ENCODE results near the gene SLC16A12.

SLC16A12 gene

GRCh38 chr10:89543841-89544240 is 8.4 kb upstream of the SLC16A12 start:
- no peak overlapping the region for H3K27ac Mint-ChIP-seq
- TF ChIP-seq CTCF (IDR thresholded peaks at IDR 0.05): no peak
- H3K4me1 Mint-ChIP-seq: no peaks in the 10 kb centered on the region

DNA sequence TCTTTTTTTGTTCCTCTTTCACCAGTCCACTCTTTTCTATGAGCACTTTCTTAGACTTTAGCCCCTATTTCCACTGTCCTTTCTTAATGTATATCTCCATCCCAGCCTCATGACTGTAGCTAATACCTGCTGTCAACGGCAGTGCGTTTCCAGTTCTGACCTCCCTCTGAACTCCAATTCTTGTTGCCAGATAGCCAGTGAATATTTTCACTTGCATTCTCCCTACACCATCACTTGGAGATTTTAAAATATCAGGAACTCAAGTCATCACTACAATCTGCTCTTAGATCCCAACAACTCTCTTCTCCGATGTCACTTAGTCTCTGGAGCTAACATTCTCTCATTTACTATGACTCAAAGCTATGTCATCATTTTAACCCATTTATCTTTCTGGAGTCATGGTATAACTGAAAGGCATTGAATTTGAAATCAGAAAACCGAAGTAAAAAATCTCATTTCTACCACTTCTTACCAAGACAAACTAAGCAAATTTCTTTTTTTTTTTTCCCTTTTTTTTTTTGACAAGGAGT is 5.1 kb upstream of the SLC16A12 start:
- no peak overlapping the region for H3K4me3 Mint-ChIP-seq
- no peaks in the 10 kb centered on the region for H3K36me3 Mint-ChIP-seq (ENCODE audit: low read depth)
- peaks cover 4% of the 10 kb centered on the region for H3K9me3 Mint-ChIP-seq
- TF ChIP-seq CTCF (IDR thresholded peaks at IDR 0.05): no peak
- peaks cover 4% of the 10 kb centered on the region for H3K4me1 Mint-ChIP-seq
- peaks cover 41% of the 10 kb centered on the region for H3K27me3 Mint-ChIP-seq (ENCODE audit: low read depth, poor library complexity)
- no peak for DNase-seq
- H3K27ac Mint-ChIP-seq: no peak overlapping the region

More at GRCh38 chr10:89543841-89544240, 8.4 kb upstream of the SLC16A12 start:
- Mint-ChIP-seq H3K9me3 (peaks cover 12% of the 10 kb centered on the region), H3K4me3 (no peak overlapping the region), H3K36me3 (ENCODE audit: low read depth) (no peaks in the 10 kb centered on the region), H3K27me3 (ENCODE audit: low read depth, poor library complexity) (peaks cover 26% of the 10 kb centered on the region)
- no peak for DNase-seq

GRCh38 chr10:89537364-89537763 is 2.0 kb upstream of the SLC16A12 start:
- Mint-ChIP-seq H3K27ac (no peak overlapping the region), H3K4me1 (peaks cover 14% of the 10 kb centered on the region), H3K27me3 (ENCODE audit: low read depth, poor library complexity) (peaks cover 71% of the 10 kb centered on the region), H3K9me3 (peaks cover 4% of the 10 kb centered on the region), H3K36me3 (ENCODE audit: low read depth) (no peaks in the 10 kb centered on the region), H3K4me3 (no peak overlapping the region)
- no peak for DNase-seq
- no peak for TF ChIP-seq CTCF (IDR thresholded peaks at IDR 0.05)

- peaks cover 82% of the 10 kb centered on the region for H3K27me3 Mint-ChIP-seq (ENCODE audit: low read depth, poor library complexity)
- H3K36me3 Mint-ChIP-seq (ENCODE audit: low read depth): no peaks in the 10 kb centered on the region
Observed at GRCh38 chr10:89536013-89536354, 590 bp upstream of the SLC16A12 start.

DNA sequence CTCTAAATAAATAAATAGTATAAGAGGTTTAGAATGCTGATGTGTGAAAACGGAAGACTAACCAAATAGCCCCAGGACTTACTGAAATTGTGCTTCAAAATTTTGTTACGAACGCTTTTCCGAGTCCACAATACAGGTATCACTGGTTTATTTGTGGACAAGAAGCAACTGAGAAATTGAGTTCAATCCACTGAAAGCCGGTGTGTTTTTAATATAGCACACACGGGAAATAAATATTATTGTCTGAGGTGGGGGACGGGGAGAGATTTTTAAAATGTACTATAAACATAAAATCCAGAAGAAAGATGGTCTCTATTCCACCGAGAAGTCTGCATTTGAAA is 598 bp downstream of the SLC16A12 start:
- Mint-ChIP-seq H3K9me3 (peaks cover 4% of the 10 kb centered on the region), H3K27me3 (ENCODE audit: low read depth, poor library complexity) (peaks cover 78% of the 10 kb centered on the region), H3K27ac (no peak overlapping the region), H3K36me3 (ENCODE audit: low read depth) (no peaks in the 10 kb centered on the region), H3K4me1 (peaks cover 14% of the 10 kb centered on the region), H3K4me3 (peak overlapping the region; percentile 71)
- no peak for DNase-seq
- TF ChIP-seq CTCF (IDR thresholded peaks at IDR 0.05): no peak

More at GRCh38 chr10:89536013-89536354, 590 bp upstream of the SLC16A12 start:
- DNase-seq: no peak
- Mint-ChIP-seq H3K4me1 (peaks cover 14% of the 10 kb centered on the region), H3K27ac (no peak overlapping the region), H3K9me3 (peaks cover 4% of the 10 kb centered on the region), H3K4me3 (peak overlapping the region; percentile 67)
- no peak for TF ChIP-seq CTCF (IDR thresholded peaks at IDR 0.05)

GRCh38 chr10:89532476-89532875 is 2.9 kb downstream of the SLC16A12 start:
- Mint-ChIP-seq H3K4me1 (peaks cover 13% of the 10 kb centered on the region), H3K27ac (no peak overlapping the region), H3K9me3 (peaks cover 4% of the 10 kb centered on the region), H3K27me3 (ENCODE audit: low read depth, poor library complexity) (peaks cover 69% of the 10 kb centered on the region), H3K36me3 (ENCODE audit: low read depth) (no peaks in the 10 kb centered on the region), H3K4me3 (no peak overlapping the region)
- no peak for DNase-seq
- no peak for TF ChIP-seq CTCF (IDR thresholded peaks at IDR 0.05)

Data from nephron progenitor cell (in vitro differentiated cells).